Activated naive CD4-positive, alpha-beta T cell treated with anti-CD3 and anti-CD28 coated beads for 36 hours (primary cell): ENCODE measurements around the gene PTPRN2. TPM values are rescaled to one million over a fixed set of nuclear protein-coding genes. Genes with fewer than 3 reads are reported as not detected.

ENCODE experiments used
- CTCF ChIA-PET: fragments of 350-600 bp; sonication (Branson Sonifier 250); formaldehyde crosslinking; loops from one replicate; lab custom pipeline; 2021; ENCODE audit warnings: antibody characterized with exemption; lab: Charles Lee
- DNase-seq: peaks from one replicate; pipeline ENCODE4 v3.0.0-alpha.2; 2020
- H3K27ac Mint-ChIP-seq: one replicate; pipeline ENCODE4 v1.8.0; 2021; ENCODE audit warnings: mild to moderate bottlenecking, mixed read lengths
- H3K27me3 Mint-ChIP-seq: one replicate; pipeline ENCODE4 v1.8.0; 2021; ENCODE audit warnings: low read depth, mixed read lengths
- H3K36me3 Mint-ChIP-seq: one replicate; pipeline ENCODE4 v1.8.0; 2021; ENCODE audit warnings: low read depth, mixed read lengths
- H3K4me1 Mint-ChIP-seq: one replicate; pipeline ENCODE4 v1.8.0; 2021; ENCODE audit warnings: low read depth, mixed read lengths
- H3K4me3 Mint-ChIP-seq: one replicate; pipeline ENCODE4 v1.8.0; 2021; ENCODE audit warnings: mild to moderate bottlenecking, moderate library complexity, mixed read lengths
- H3K9me3 Mint-ChIP-seq: one replicate; pipeline ENCODE4 v1.8.0; 2021; ENCODE audit warnings: mixed read lengths
- intact Hi-C: fragments of 100-400 bp; cut with micrococcal nuclease; formaldehyde crosslinking; loops from one replicate; pipeline ENCODE4 v1.15.1; 2023
- total RNA-seq, 2 experiments: library from RNA; stranded (reverse); gene quantifications; one replicate each; pipeline ENCODE4 v1.2.3, GENCODE V29; 2021

The PTPRN2 gene
- total RNA-seq, 2 experiments from 2014 or later: 0.54 to 0.62 TPM

- Mint-ChIP-seq H3K36me3 (no peaks in the 10 kb centered on the region), H3K27ac (no peak overlapping the region), H3K4me1 (peaks cover 11% of the 10 kb centered on the region), H3K27me3 (no peaks in the 10 kb centered on the region), H3K4me3 (no peak overlapping the region), H3K9me3 (no peaks in the 10 kb centered on the region)
- CTCF ChIA-PET: no interaction called here
- intact Hi-C loops: no loop called here
- DNase-seq: no peak
Measured at GRCh38 chr7:157662110-157662791, 925.4 kb downstream of the PTPRN2 start.

DNA sequence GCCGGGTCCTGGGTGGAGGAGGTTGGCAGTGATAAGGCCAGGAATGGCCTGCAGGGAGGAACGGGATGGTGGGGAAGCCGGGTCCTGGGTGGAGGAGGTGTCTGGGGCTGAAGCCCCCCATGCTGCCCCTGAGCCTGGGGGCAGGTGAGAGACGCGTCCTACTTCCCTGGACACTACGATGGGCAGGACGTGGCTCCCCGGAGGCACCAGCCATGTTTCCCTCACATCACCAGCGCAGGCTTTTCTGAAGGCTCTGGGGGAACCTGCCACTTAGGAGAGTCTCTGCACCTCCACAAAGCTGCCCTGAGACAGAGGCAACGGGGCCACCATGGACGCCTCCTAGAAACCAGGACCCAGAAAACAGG is 926.0 kb downstream of the PTPRN2 start:
- H3K4me1 Mint-ChIP-seq: peaks cover 11% of the 10 kb centered on the region
- CTCF ChIA-PET: no interaction called here
- intact Hi-C loops: no loop called here
- no peak overlapping the region for H3K27ac Mint-ChIP-seq
- H3K9me3 Mint-ChIP-seq: no peaks in the 10 kb centered on the region
- no peaks in the 10 kb centered on the region for H3K36me3 Mint-ChIP-seq
- H3K27me3 Mint-ChIP-seq: no peaks in the 10 kb centered on the region
- DNase-seq: no peak
- H3K4me3 Mint-ChIP-seq: no peak overlapping the region

DNA sequence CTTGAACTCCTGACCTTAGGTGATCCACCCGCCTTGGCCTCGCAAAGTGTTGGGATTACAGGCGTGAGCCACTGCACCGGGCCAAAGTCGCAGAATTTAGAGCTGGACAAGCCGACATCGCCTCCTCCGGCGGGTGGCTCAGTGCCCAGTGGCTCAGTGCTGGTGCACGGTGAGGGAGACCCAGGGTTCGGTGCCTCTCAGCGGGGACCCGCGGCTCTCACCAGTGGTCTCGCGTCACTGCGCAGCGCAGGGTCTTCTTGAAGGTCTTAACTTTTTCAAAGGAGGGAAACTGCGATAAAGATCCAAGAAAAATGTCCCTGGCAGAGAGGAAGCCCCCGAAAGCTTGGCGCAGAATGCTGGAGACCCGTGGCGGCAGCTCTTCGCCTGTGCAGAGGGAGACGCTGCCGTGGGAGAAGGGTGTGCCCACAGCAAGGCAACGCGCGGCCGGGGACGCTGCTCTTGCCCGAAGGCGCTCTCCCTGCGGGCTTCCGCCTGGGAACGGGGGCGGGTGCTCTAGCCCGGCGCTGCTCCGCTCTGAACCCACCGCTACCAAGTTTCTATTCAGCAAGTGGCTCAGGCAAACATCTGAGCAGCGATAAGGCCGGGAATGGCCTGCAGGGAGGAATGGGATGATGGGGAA is 926.5 kb downstream of the PTPRN2 start:
- Mint-ChIP-seq H3K4me1 (peaks cover 11% of the 10 kb centered on the region), H3K36me3 (no peaks in the 10 kb centered on the region), H3K27me3 (no peaks in the 10 kb centered on the region), H3K4me3 (no peak overlapping the region), H3K9me3 (no peaks in the 10 kb centered on the region), H3K27ac (no peak overlapping the region)
- CTCF ChIA-PET: no interaction called here
- intact Hi-C loops: no loop called here
- DNase-seq: no peak

GRCh38 chr7:157658851-157659412 is 928.7 kb downstream of the PTPRN2 start:
- Mint-ChIP-seq H3K4me1 (peaks cover 11% of the 10 kb centered on the region), H3K4me3 (no peak overlapping the region)

GRCh38 chr7:157657741-157658740 is 929.6 kb downstream of the PTPRN2 start:
- H3K27ac Mint-ChIP-seq: no peak overlapping the region
- peaks cover 11% of the 10 kb centered on the region for H3K4me1 Mint-ChIP-seq
- CTCF ChIA-PET: no interaction called here
- no peak overlapping the region for H3K4me3 Mint-ChIP-seq
- no peak for DNase-seq
- no peaks in the 10 kb centered on the region for H3K9me3 Mint-ChIP-seq
- intact Hi-C loops: no loop called here
- H3K36me3 Mint-ChIP-seq: no peaks in the 10 kb centered on the region
- no peaks in the 10 kb centered on the region for H3K27me3 Mint-ChIP-seq

More at GRCh38 chr7:157658851-157659412, 928.7 kb downstream of the PTPRN2 start:
- Mint-ChIP-seq H3K27ac (no peak overlapping the region), H3K36me3 (no peaks in the 10 kb centered on the region), H3K9me3 (no peaks in the 10 kb centered on the region), H3K27me3 (no peaks in the 10 kb centered on the region)
- intact Hi-C loops: no loop called here
- CTCF ChIA-PET: no interaction called here
- no peak for DNase-seq

- CTCF ChIA-PET: no interaction called here
- intact Hi-C loops: no loop called here
- Mint-ChIP-seq H3K27ac (no peak overlapping the region), H3K4me1 (peaks cover 11% of the 10 kb centered on the region), H3K36me3 (no peaks in the 10 kb centered on the region), H3K4me3 (no peak overlapping the region), H3K27me3 (no peaks in the 10 kb centered on the region), H3K9me3 (no peaks in the 10 kb centered on the region)
- DNase-seq: no peak
Measured at GRCh38 chr7:157656195-157656769, 931.3 kb downstream of the PTPRN2 start.

DNA sequence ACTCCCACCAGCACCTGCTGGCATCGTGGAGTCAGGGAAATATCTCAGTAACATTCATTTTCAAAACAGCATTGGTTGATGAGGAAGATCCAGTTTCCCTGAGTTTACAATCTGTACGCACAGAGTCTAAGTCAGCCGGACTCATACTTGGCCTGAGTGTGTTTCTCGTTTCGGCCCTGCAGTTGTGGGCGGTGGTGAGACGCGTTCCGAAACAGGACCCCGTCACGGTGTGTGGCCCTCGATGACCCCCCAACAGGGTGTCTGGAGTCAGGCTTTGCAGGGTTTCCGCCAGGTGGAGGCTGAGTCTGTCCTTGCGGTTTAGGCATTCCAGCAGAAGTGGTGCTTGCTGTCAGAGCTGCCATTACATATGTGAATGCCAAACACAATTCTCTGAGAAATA is 933.3 kb downstream of the PTPRN2 start:
- H3K9me3 Mint-ChIP-seq: no peaks in the 10 kb centered on the region
- intact Hi-C loops: no loop called here
- no peaks in the 10 kb centered on the region for H3K36me3 Mint-ChIP-seq
- CTCF ChIA-PET: no interaction called here
- no peak overlapping the region for H3K27ac Mint-ChIP-seq
- peaks cover 3% of the 10 kb centered on the region for H3K4me1 Mint-ChIP-seq
- DNase-seq: no peak
- H3K27me3 Mint-ChIP-seq: no peaks in the 10 kb centered on the region
- H3K4me3 Mint-ChIP-seq: no peak overlapping the region

DNA sequence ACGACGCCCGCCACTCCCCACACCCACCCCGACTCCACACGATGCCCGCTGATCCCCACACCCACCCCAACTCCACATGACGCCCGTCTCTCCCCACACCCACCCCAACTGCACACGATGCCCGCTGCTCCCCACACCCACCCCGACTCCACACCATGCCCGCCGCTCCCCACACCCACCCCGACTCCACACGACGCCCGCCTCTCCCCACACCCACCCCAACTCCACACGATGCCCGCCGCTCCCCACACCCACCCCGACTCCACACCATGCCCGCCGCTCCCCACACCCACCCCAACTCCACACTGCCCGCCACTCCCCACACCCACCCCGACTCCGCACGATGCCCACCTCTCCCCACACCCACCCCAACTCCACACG is 933.8 kb downstream of the PTPRN2 start:
- H3K27me3 Mint-ChIP-seq: no peaks in the 10 kb centered on the region
- H3K36me3 Mint-ChIP-seq: no peaks in the 10 kb centered on the region
- intact Hi-C loops: no loop called here
- no peak overlapping the region for H3K4me3 Mint-ChIP-seq
- no peak for DNase-seq
- CTCF ChIA-PET: no interaction called here
- H3K9me3 Mint-ChIP-seq: no peaks in the 10 kb centered on the region
- peaks cover 3% of the 10 kb centered on the region for H3K4me1 Mint-ChIP-seq
- H3K27ac Mint-ChIP-seq: no peak overlapping the region

GRCh38 chr7:157652954-157653826 is 934.4 kb downstream of the PTPRN2 start:
- Mint-ChIP-seq H3K4me1 (no peaks in the 10 kb centered on the region), H3K36me3 (no peaks in the 10 kb centered on the region), H3K9me3 (no peaks in the 10 kb centered on the region), H3K4me3 (no peak overlapping the region), H3K27me3 (no peaks in the 10 kb centered on the region), H3K27ac (no peak overlapping the region)
- intact Hi-C loops: no loop called here
- no peak for DNase-seq
- CTCF ChIA-PET: no interaction called here

DNA sequence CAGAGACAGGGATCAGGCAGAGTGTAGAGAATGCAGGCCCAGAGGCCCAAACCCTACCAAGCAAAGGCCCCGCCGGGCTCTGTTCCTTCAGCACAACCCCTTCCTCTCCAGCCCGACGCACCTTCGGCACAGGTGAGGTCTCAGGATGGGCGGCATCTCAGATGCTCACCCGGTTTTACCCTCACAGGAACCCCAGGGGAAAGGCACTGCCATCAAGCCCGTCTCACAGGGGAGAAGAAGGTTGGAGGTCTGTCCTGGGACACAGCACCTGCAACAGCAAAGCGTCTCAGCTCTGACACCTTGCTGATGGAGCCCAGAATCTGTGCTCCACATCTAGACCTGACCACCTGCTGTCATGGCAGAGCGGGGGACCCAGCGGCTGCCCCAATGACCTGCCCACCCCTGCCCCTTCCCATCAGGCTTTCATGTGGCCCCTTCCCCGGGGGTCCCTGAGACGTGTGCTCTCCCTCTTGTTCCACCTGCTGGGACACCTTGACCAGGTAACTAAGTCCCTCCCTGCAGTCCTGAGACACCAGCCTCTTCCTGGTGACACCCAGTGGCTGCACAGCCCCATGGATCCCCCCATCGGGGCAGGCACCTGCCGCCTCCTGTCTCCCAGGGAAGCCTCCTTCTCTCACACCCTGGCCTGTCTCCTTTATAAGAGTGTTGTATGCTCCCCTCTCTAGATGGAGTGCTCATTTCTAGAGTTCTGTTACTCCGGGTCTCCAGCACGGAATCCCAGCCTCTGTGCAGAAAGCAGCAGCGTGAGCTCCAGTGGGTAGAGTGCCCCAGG is 935.3 kb downstream of the PTPRN2 start:
- CTCF ChIA-PET: no interaction called here

More for the DNA sequence above, 935.3 kb downstream of the PTPRN2 start:
- Mint-ChIP-seq H3K36me3 (no peaks in the 10 kb centered on the region), H3K4me1 (no peaks in the 10 kb centered on the region), H3K9me3 (no peaks in the 10 kb centered on the region), H3K27ac (no peak overlapping the region), H3K27me3 (no peaks in the 10 kb centered on the region), H3K4me3 (no peak overlapping the region)
- no peak for DNase-seq
- intact Hi-C loops: no loop called here
